AG10803 (cell line): ENCODE measurements around the gene ATP5ME.

Source experiments
- DNase-seq: peaks from one replicate; pipeline ENCODE4 v3.0.0; 2010; ENCODE audit warnings: low read depth
- H3K4me3 ChIP-seq: 2 replicates; pipeline ENCODE4 v1.5.1; 2011; ENCODE audit warnings: mild to moderate bottlenecking, low read length, control low read depth
- TF ChIP-seq, protein P1 (sequence below): conservative IDR thresholded peaks from 2 replicates; pipeline ENCODE4 v1.5.1; 2011; ENCODE audit warnings: mild to moderate bottlenecking, low read length, control low read depth, inconsistent platforms

Gene ATP5ME

DNA sequence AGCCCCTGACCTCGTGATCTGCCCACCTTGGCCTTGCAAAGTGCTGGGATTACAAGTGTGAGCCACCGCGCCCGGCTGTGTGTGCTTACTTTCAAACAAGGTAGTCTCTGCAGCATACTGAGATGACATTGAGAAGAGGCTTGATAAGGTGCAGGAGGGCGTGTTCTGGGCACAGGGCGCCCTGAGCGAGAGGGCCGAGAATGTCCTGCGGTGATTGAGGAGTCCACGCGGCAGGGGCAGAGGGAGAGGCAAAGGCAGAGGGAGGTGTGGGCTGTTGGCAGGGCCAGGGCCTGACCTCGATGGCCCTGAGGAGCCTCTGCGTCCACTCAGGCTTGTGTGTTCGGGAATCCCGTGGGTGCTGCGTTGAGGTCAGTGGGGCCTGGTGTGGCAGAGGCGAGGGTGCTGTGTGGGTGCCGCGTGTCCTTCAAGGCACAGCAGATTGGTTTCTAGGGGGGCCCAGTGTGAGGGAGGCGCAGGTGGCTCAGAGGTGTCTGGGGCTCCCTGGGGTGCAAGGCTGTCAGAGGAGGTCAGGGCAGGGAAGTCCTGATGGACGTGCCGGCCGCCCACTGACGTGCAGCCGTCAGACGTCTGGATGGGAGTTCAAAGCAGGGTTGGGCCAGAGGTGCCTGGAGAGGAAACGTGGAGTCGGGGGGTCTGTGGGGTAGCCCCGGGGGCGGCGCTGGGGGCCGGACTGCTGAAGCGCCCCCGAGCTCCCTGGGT, 43.7 kb upstream of the ATP5ME start:
- no peak overlapping the region for H3K4me3 ChIP-seq
- TF ChIP-seq, protein P1, sequence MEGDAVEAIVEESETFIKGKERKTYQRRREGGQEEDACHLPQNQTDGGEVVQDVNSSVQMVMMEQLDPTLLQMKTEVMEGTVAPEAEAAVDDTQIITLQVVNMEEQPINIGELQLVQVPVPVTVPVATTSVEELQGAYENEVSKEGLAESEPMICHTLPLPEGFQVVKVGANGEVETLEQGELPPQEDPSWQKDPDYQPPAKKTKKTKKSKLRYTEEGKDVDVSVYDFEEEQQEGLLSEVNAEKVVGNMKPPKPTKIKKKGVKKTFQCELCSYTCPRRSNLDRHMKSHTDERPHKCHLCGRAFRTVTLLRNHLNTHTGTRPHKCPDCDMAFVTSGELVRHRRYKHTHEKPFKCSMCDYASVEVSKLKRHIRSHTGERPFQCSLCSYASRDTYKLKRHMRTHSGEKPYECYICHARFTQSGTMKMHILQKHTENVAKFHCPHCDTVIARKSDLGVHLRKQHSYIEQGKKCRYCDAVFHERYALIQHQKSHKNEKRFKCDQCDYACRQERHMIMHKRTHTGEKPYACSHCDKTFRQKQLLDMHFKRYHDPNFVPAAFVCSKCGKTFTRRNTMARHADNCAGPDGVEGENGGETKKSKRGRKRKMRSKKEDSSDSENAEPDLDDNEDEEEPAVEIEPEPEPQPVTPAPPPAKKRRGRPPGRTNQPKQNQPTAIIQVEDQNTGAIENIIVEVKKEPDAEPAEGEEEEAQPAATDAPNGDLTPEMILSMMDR, result no peak

DNA sequence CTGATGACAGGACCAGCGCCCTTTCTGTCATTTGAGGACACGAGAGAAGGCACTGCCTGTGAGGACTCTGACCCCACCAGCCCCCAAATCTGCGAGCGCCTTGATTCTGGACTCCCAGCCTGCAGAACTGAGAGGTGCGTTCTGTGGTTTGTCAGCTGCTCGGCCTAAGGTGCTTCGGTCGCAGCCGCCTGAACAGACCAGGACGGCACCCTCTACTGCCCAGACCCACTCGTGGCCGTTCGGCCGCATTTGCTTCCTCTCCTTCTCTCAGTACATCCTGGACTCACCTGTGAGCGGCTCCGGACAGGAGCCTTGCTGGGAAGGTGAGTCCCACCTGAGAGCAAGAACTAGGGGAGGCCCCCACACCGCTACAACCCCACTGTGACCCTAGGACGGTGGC, 40.0 kb upstream of the ATP5ME start:
- no peak for DNase-seq
- no peak overlapping the region for H3K4me3 ChIP-seq
- TF ChIP-seq, protein P1, result no peak

More for the DNA sequence above, 43.7 kb upstream of the ATP5ME start:
- no peak for DNase-seq

DNA sequence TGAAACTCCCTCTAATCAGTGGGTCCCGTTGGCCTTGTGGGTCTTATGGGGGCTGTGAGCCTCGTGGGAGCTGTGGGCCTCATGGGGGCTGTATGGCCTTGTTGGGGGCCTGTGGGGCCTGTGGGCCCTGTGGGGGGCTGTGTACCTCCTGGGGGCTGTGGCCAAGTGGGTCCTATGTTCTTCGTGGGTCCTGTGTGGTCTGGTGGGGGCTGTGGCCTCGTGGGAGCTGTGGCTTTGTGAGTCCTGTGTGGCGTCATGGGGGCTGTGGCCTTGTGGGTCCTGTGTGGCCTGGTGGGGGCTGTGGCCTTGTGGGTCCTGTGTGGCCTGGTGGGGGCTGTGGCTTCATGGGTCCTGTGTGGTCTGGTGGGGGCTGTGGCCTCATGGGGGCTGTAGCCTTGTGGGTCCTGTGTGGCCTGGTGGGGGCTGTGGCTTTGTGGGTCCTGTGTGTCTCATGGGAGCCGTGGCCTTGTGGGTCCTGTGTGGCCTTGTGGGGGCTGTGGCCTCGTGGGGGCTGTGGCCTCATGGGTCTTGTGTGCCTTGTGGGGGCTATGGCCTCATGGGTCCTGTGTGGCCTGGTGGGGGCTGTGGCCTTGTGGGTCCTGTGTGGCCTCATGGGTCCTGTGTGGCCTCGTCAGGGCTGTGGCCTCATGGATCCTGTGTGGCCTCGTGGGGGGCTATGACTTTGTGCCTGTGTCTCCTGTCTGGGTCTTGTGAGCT, 39.0 kb upstream of the ATP5ME start:
- TF ChIP-seq, protein P1, result no peak
- H3K4me3 ChIP-seq, result no peak overlapping the region
- no peak for DNase-seq

DNA sequence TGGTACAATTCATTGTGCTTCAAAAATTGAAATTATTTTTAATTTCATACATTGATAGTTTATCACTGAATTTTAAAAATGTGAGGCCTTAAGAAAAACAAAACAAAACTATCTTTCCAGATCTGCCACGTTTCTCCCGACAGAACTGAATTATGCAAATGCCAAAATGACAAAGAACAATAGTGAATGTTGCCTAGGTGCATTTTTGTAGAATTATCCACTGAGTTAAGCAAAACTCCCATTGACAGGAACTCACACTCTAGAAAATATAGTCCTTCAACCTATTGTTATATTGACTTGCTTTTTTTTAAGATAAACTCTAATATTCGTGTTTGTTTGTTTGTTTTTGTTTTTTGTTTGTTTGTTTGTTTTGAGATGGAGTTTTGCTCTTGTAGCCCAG, 38.0 kb upstream of the ATP5ME start:
- no peak overlapping the region for H3K4me3 ChIP-seq
- TF ChIP-seq, protein P1, result no peak
- DNase-seq, result no peak

DNA sequence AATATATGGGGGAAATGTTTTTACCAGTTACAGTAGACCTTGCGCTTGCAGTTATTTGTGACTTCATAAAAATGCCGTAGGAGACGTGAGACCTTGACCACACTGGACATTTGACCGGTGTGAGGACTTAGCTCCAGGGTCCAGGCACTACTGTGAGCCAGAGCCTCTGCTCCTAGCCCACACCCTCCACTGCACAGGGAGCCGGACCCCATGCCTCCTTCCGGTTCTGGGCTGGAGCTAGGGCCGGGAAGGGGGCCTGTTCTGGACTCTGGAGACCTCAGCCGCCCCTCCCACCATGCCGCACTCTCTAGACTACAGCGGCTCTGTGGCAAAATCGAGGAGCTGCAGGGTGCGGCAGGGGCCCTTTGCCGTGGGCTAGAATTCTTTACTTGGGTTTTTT, 36.8 kb upstream of the ATP5ME start:
- no peak overlapping the region for H3K4me3 ChIP-seq
- TF ChIP-seq, protein P1, result no peak
- DNase-seq, result no peak

DNA sequence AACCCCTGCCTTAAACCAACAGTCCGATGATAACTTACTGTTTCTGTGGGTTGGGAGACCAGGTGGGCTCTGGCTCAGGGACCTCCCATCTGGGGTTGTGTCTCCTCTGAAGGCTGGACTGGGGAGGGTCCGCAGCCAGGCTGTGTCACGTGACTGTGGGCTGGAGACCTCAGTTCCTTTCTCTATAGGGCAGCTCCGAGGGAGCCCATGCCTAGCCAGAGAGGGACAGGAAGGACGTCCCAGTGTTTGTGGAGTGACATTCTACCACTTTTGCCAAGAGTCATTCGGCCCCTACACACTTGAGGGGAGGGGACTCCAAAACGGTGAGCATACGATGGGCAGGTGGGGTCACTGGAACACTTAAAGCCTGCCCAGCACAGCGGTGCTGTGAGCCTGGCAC, 36.0 kb upstream of the ATP5ME start:
- TF ChIP-seq, protein P1, result no peak
- no peak for DNase-seq
- H3K4me3 ChIP-seq, result no peak overlapping the region

DNA sequence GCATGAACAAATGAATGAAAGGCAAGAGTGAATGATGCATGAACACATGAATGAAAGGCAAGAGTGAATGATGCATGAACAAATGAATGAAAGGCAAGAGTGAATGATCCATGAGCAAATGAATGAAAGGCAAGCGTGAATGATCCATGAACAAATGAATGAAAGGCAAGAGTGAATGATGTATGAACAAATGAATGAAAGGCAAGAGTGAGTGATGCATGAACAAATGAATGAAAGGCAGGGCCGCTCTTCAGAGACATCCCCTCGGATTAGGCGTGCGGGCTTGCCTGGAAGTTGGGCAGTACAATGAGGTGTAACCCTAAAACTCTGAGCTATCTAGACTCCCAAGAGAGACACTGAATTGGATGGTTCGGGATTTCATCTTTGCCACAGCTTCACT, 35.3 kb upstream of the ATP5ME start:
- TF ChIP-seq, protein P1, result no peak
- no peak for DNase-seq
- no peak overlapping the region for H3K4me3 ChIP-seq
